ENCODE measurements around the gene ADAMTS9. TPM values are rescaled to one million over a fixed set of nuclear protein-coding genes. Genes with fewer than 3 reads are reported as not detected.

ADAMTS9 gene
- total and polyA plus RNA-seq, 8 donors = 36.3 to 78.0 (median 56.7) TPM

DNA sequence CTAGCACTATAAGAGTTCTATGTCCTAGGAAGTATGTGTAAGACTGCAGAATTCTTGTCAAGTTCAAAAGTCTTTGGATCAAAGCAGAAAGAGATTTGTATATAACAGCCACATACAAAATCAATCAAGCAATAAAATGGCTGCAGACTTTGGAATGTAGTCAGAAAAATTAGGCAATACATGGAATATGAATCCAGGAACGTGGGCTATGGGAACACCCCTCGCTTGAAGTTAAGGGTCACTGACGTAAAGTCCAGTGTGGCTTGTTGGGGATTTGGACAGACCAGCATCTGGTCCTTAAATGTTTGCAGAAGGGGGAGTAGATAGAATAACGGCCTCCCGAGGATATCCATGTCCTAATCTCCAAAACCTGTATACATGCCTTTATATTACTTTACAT, 178.6 kb downstream of the ADAMTS9 start:
- Histone ChIP-seq H3K9me3 (peaks cover 0 to 5% of the 10 kb centered on the region in 2 donors), H3K27me3 (no peaks in the 10 kb centered on the region), H3K4me3 (no peak overlapping the region), H3K36me3 (no peaks in the 10 kb centered on the region), H3K4me1 (peaks cover 0 to 6% of the 10 kb centered on the region in 2 donors), H3K27ac (no peak overlapping the region)
- no peak for ATAC-seq
- DNase-seq = no peak
- intact Hi-C loops (cut with DNase I) = no loop called here
- TF ChIP-seq, protein P1, sequence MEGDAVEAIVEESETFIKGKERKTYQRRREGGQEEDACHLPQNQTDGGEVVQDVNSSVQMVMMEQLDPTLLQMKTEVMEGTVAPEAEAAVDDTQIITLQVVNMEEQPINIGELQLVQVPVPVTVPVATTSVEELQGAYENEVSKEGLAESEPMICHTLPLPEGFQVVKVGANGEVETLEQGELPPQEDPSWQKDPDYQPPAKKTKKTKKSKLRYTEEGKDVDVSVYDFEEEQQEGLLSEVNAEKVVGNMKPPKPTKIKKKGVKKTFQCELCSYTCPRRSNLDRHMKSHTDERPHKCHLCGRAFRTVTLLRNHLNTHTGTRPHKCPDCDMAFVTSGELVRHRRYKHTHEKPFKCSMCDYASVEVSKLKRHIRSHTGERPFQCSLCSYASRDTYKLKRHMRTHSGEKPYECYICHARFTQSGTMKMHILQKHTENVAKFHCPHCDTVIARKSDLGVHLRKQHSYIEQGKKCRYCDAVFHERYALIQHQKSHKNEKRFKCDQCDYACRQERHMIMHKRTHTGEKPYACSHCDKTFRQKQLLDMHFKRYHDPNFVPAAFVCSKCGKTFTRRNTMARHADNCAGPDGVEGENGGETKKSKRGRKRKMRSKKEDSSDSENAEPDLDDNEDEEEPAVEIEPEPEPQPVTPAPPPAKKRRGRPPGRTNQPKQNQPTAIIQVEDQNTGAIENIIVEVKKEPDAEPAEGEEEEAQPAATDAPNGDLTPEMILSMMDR (IDR thresholded peaks at IDR 0.05) = no peak

GRCh38 chr3:64508140-64508539, 179.7 kb downstream of the ADAMTS9 start:
- Histone ChIP-seq H3K4me3 (no peak overlapping the region), H3K27ac (no peak overlapping the region), H3K4me1 (peaks cover 0 to 6% of the 10 kb centered on the region in 2 donors), H3K36me3 (no peaks in the 10 kb centered on the region), H3K27me3 (no peaks in the 10 kb centered on the region), H3K9me3 (peaks cover 0 to 5% of the 10 kb centered on the region in 2 donors)
- peak in 1 of 4 donors; percentile 39 for DNase-seq
- intact Hi-C loops (cut with DNase I) = no loop called here
- TF ChIP-seq, protein P1 (IDR thresholded peaks at IDR 0.05) = no peak
- peak; percentile 54 for ATAC-seq

DNA sequence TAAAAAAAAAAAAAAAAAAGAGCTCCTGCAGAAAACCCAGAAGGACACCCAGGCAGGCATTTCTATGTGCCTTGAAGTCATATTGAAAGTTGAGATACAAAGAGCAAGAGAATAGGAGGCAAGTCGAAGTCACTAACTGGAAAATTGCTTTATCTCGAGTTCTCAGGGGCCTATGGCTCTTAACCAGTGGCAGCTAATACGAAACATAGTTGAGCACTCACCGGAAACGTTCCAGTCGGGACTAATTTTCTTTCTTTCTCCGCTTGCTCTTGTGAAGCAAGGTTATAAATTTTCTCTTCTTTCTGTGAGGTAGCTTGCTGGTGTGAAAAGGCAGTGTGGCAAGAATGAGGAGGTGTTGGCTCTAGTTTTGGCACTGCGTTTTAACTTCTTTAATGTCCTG, 181.5 kb downstream of the ADAMTS9 start:
- no peak overlapping the region for H3K27ac ChIP-seq
- TF ChIP-seq, protein P1 (IDR thresholded peaks at IDR 0.05) = no peak
- peaks cover 0 to 3% of the 10 kb centered on the region in 2 donors for H3K9me3 ChIP-seq
- intact Hi-C loops (cut with DNase I) = no loop called here
- no peak overlapping the region for H3K4me3 ChIP-seq
- DNase-seq (no peak), ATAC-seq (no peak)
- no peaks in the 10 kb centered on the region for H3K27me3 ChIP-seq
- peaks cover 0 to 6% of the 10 kb centered on the region in 2 donors for H3K4me1 ChIP-seq
- H3K36me3 ChIP-seq = no peaks in the 10 kb centered on the region

DNA sequence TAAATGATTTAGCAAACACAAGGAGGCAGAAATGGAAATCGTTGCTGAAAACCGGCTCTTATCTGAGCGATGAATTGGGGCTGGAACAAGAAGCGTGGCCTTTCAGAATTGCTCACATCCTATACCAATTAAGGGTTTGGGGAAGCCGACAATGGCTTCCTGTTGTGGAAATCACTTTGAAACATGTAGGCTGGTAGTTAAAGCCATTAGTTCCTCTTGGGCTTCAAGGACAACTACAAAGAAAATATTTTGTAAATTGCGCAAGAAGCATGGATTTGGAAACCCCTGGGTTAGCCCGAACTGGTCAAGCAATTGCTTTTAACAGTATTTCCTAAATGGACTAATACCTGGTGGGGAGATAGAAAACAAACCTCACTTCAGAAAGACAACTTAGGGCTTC, 182.4 kb downstream of the ADAMTS9 start:
- Histone ChIP-seq H3K36me3 (no peaks in the 10 kb centered on the region), H3K4me1 (peaks cover 0 to 6% of the 10 kb centered on the region in 2 donors), H3K27ac (no peak overlapping the region), H3K27me3 (no peaks in the 10 kb centered on the region), H3K9me3 (peaks cover 0 to 3% of the 10 kb centered on the region in 2 donors), H3K4me3 (no peak overlapping the region)
- ATAC-seq (no peak), DNase-seq (no peak)
- TF ChIP-seq, protein P1 (IDR thresholded peaks at IDR 0.05) = no peak
- intact Hi-C loops (cut with DNase I) = no loop called here

DNA sequence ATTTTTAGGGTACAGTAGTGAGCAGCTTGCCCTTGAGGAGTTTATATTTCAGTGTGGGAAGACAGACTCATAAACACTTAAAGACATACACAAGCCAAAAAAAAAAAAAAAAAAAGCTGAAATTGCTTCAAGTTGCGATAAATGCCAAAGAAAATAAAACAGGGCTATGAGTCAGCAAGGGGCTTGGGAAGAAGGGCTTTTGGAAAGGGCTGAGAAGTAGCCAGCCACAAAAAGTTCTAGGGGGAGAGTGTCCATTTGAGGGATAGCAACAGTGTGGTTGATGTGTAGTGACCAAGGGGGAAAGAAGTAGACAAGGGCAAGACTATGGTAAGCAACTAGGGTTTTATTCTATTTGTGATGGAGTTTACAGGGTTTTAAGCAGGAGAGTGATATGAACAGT, 185.5 kb downstream of the ADAMTS9 start:
- Histone ChIP-seq H3K4me3 (no peak overlapping the region), H3K36me3 (no peaks in the 10 kb centered on the region), H3K4me1 (peaks cover 0 to 6% of the 10 kb centered on the region in 2 donors), H3K27me3 (no peaks in the 10 kb centered on the region), H3K9me3 (no peaks in the 10 kb centered on the region), H3K27ac (peak overlapping the region in 1 of 2 donors; percentile 25)
- ATAC-seq (no peak), DNase-seq (no peak)
- intact Hi-C loops (cut with DNase I) = no loop called here
- TF ChIP-seq, protein P1 (IDR thresholded peaks at IDR 0.05) = no peak

All from left lung (tissue), 10 donors.